ENCODE measurements around the gene RND1.

DNA sequence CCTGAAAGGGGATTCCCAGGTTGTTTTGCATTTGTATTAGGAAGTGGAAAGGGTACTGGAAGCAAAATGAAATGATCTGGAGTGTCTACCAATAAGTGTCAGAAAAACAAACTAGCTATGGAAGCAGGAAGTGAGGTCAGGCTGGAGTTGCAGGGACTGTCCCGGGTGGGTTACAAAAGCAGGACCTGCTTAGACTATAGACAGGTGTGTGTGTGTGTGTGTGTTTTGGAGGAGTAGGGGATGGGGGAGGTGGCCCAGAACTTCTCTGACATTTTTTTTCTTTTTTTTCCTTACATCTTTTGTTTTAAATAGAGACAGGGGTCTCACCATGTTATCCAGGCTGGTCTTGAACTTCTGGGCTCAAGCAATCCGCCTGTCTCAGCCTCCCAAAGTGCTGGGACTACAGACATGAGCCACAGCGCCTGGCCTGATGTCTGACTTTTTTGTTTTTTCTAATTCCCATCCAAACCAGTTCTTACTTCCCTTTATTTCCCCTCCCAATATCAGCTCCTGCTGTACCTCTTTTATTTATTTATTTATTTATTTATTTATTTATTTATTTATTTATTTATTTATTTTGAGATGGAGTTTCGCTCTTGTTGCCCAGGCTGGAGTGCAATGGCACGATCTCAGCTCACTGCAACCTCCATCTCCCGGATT lies 512 bp upstream of the RND1 start:
- TF ChIP-seq, protein P1, sequence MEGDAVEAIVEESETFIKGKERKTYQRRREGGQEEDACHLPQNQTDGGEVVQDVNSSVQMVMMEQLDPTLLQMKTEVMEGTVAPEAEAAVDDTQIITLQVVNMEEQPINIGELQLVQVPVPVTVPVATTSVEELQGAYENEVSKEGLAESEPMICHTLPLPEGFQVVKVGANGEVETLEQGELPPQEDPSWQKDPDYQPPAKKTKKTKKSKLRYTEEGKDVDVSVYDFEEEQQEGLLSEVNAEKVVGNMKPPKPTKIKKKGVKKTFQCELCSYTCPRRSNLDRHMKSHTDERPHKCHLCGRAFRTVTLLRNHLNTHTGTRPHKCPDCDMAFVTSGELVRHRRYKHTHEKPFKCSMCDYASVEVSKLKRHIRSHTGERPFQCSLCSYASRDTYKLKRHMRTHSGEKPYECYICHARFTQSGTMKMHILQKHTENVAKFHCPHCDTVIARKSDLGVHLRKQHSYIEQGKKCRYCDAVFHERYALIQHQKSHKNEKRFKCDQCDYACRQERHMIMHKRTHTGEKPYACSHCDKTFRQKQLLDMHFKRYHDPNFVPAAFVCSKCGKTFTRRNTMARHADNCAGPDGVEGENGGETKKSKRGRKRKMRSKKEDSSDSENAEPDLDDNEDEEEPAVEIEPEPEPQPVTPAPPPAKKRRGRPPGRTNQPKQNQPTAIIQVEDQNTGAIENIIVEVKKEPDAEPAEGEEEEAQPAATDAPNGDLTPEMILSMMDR (IDR thresholded peaks at IDR 0.05), result no peak
- TF ChIP-seq POLR2AphosphoS5 (IDR thresholded peaks at IDR 0.05), result no peak
- no peak for TF ChIP-seq EP300 (IDR thresholded peaks at IDR 0.05)
